Stimulated activated naive B cell treated with anti-CD40 and anti-IgM and Interleukin-4, amounts not matched to agents 10 μg/mL and 1 μg/mL and 100 μg/mL, for 72 hours (primary cell): ENCODE measurements around the gene KLHDC7A.

Source experiments
- ATAC-seq, 2 donors: fragments of 150-1000 bp; cut with Tn5 transposase; replicated peaks; 2 replicates each; pipeline ENCODE4 v1.10.0; 2021; ENCODE audit warnings: moderate library complexity in 1 of 2
- DNase-seq: peaks from one replicate; pipeline ENCODE4 v3.0.0; 2021
- H3K27ac Mint-ChIP-seq: one replicate; pipeline ENCODE4 v1.8.0; 2022; ENCODE audit warnings: mild to moderate bottlenecking, mixed read lengths
- H3K27me3 Mint-ChIP-seq, 2 donors: one replicate each; pipeline ENCODE4 v1.8.0; 2022; ENCODE audit warnings: mixed read lengths in 2 of 2
- H3K36me3 Mint-ChIP-seq, 2 donors: one replicate each; pipeline ENCODE4 v1.8.0; 2022; ENCODE audit warnings: mixed read lengths in 2 of 2, mild to moderate bottlenecking in 1 of 2
- H3K4me1 Mint-ChIP-seq, 2 donors: one replicate each; pipeline ENCODE4 v1.8.0; 2022; ENCODE audit warnings: mixed read lengths in 2 of 2, mild to moderate bottlenecking in 1 of 2
- H3K4me3 Mint-ChIP-seq, 2 donors: one replicate each; pipeline ENCODE4 v1.8.0; 2022; ENCODE audit warnings: mild to moderate bottlenecking in 2 of 2, mixed read lengths in 2 of 2, moderate library complexity in 1 of 2
- H3K9me3 Mint-ChIP-seq, 2 donors: one replicate each; pipeline ENCODE4 v1.8.0; 2022; ENCODE audit warnings: mixed read lengths in 2 of 2, mild to moderate bottlenecking in 1 of 2

KLHDC7A gene

GRCh38 chr1:18532390-18533170, 51.9 kb downstream of the KLHDC7A start:
- DNase-seq = no peak
- Mint-ChIP-seq H3K27me3 (peaks cover 3 to 27% of the 10 kb centered on the region in 2 donors), H3K27ac (no peak overlapping the region), H3K9me3 (no peaks in the 10 kb centered on the region), H3K4me3 (no peak overlapping the region), H3K4me1 (no peaks in the 10 kb centered on the region), H3K36me3 (no peaks in the 10 kb centered on the region)
- ATAC-seq = no peak

- ATAC-seq = no peak
- no peaks in the 10 kb centered on the region for H3K4me1 Mint-ChIP-seq
- peaks cover 0 to 29% of the 10 kb centered on the region in 2 donors for H3K27me3 Mint-ChIP-seq
Observed at GRCh38 chr1:18533259-18533658, 52.5 kb downstream of the KLHDC7A start.

GRCh38 chr1:18534810-18535205, 54.1 kb downstream of the KLHDC7A start:
- Mint-ChIP-seq H3K4me3 (no peak overlapping the region), H3K27me3 (peaks cover 0 to 26% of the 10 kb centered on the region in 2 donors), H3K4me1 (no peaks in the 10 kb centered on the region), H3K9me3 (peaks cover 0 to 4% of the 10 kb centered on the region in 2 donors), H3K27ac (no peak overlapping the region), H3K36me3 (no peaks in the 10 kb centered on the region)
- DNase-seq (no peak), ATAC-seq (no peak)

More at GRCh38 chr1:18533259-18533658, 52.5 kb downstream of the KLHDC7A start:
- no peak overlapping the region for H3K27ac Mint-ChIP-seq
- no peak overlapping the region for H3K4me3 Mint-ChIP-seq
- H3K9me3 Mint-ChIP-seq = no peaks in the 10 kb centered on the region
- no peak for DNase-seq
- no peaks in the 10 kb centered on the region for H3K36me3 Mint-ChIP-seq
